PFSK-1 (cell line): Measurements from ENCODE around the gene AIFM3.

Experiments
- POLR2AphosphoS5 ChIP-seq: IDR thresholded peaks from 2 replicates; pipeline ENCODE4 v1.6.1; 2012; ENCODE audit warnings: low read depth, mild to moderate bottlenecking, control low read depth, low read length, moderate library complexity
- TAF1 ChIP-seq: IDR thresholded peaks from 2 replicates; pipeline ENCODE4 v1.6.1; 2012; ENCODE audit warnings: low read length, control low read depth, borderline replicate concordance; ENCODE audit not compliant: insufficient read depth

DNA sequence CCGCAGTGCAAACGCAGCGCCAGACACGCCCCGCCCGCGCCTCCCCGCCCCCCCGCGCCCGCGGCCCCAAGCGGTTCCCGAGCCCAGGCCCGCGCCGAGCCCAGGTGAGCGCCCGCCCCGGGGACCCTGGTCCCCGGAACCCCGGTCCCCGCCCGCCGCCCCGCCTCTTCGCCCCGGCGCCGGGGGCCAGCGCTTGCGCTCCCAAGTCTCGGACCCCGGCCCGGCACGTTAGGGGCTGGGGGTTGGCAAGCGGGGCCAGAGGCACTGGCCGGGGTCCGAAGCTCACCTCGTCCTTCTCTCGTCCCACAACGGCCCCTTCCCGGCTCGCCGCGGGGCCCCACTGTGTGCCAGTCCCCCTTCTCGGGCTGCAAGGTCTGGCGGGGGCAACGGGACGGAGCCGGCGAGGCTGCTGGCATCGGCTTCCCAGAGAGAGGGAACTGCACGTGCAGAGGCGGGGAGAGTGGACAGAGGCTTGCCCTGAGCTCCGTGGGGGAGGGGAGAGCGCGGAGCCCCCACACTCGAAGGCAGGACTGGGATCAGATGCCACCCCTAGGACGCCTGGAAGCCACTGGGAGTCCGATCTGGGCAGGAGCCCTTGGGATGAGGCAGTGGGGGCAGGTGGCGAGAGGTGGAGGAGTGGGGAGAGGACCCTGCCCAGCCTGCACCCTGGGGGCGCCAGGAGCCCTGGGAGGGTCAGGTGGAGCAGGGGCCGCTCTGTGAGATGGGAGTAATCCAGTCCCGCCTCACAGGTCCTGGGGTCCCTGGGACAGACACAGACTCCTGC lies 1.8 kb upstream of the AIFM3 start:
- TF ChIP-seq POLR2AphosphoS5 (no peak), TAF1 (no peak)
